PC-9 (cell line): Measurements from ENCODE around the gene UST. TPM values are rescaled to one million over a fixed set of nuclear protein-coding genes. Genes with fewer than 3 reads are reported as not detected.

ENCODE experiments used
- BruUV-seq: library from RNA; stranded (reverse); fragments of 400-500 nt; replicated peaks from 2 replicates; lab custom pipeline; 2021; lab: Mats Ljungman, UMichigan
- CTCF ChIA-PET: fragments of 300-600 bp; sonication (Branson Sonifier 250); formaldehyde crosslinking; loops from one replicate; lab custom pipeline; 2022; ENCODE audit warnings: antibody characterized with exemption; lab: Charles Lee
- POLR2A ChIA-PET: fragments of 300-600 bp; sonication (Branson Sonifier 250); formaldehyde crosslinking; loops from one replicate; lab custom pipeline; 2022; ENCODE audit warnings: antibody characterized with exemption; ENCODE audit not compliant: unreplicated experiment; lab: Charles Lee
- DNase-seq, 2 experiments: peaks; one replicate each; pipeline versions ENCODE4 v3.0.0 to v3.0.0-alpha.2; 2015 to 2022; ENCODE audit warnings: mixed read lengths in 1 of 2
- H2AFZ ChIP-seq: fragments of 200-600 bp; sonication (generic); 2 replicates; pipeline ENCODE4 v1.8.1; 2017; ENCODE audit warnings: antibody characterized with exemption
- H3F3A ChIP-seq: fragments of 200-600 bp; sonication (generic); 2 replicates; pipeline ENCODE4 v1.8.1; 2017; ENCODE audit warnings: antibody characterized with exemption, mild to moderate bottlenecking, low read depth; ENCODE audit not compliant: insufficient read depth
- H3K27ac ChIP-seq: fragments of 200-600 bp; sonication (generic); 2 replicates; pipeline ENCODE4 v1.6.1; 2016; ENCODE audit warnings: mixed run types
- H3K27me3 ChIP-seq: fragments of 200-600 bp; sonication (generic); 2 replicates; pipeline ENCODE4 v1.6.1; 2016; ENCODE audit warnings: low read depth, mixed run types; ENCODE audit not compliant: insufficient read depth
- H3K36me3 ChIP-seq: fragments of 200-600 bp; sonication (generic); 2 replicates; pipeline ENCODE4 v1.6.1; 2016; ENCODE audit warnings: low read depth, mixed run types
- H3K4me1 ChIP-seq: fragments of 200-600 bp; sonication (generic); replicated peaks from 2 replicates; pipeline ENCODE4 v1.6.1; 2016; ENCODE audit warnings: mixed run types; ENCODE audit not compliant: insufficient read depth
- H3K4me2 ChIP-seq: fragments of 200-600 bp; sonication (generic); 2 replicates; pipeline ENCODE4 v1.6.1; 2017; ENCODE audit warnings: mixed run types
- H3K4me3 ChIP-seq: fragments of 200-600 bp; sonication (generic); 2 replicates; pipeline ENCODE4 v1.6.1; 2016; ENCODE audit warnings: mixed run types
- H3K79me2 ChIP-seq: fragments of 200-600 bp; sonication (generic); 2 replicates; pipeline ENCODE4 v1.6.1; 2017; ENCODE audit warnings: low read depth, mixed run types
- H3K9me2 ChIP-seq: fragments of 200-600 bp; sonication (generic); 2 replicates; pipeline ENCODE4 v1.8.1; 2017; ENCODE audit warnings: mild to moderate bottlenecking; ENCODE audit not compliant: insufficient read depth
- H3K9me3 ChIP-seq: fragments of 200-600 bp; sonication (generic); 2 replicates; pipeline ENCODE4 v1.8.1; 2016; ENCODE audit warnings: low read depth; ENCODE audit not compliant: insufficient read depth
- H4K20me1 ChIP-seq: fragments of 200-600 bp; sonication (generic); 2 replicates; pipeline ENCODE4 v1.8.1; 2017; ENCODE audit not compliant: insufficient read depth
- EZH2 ChIP-seq: fragments of 200-600 bp; sonication (generic); IDR thresholded peaks from 2 replicates; pipeline ENCODE4 v1.8.0; 2017; ENCODE audit warnings: antibody characterized with exemption, low read depth
- intact Hi-C: fragments of 100-400 bp; cut with micrococcal nuclease; formaldehyde crosslinking; loops from one replicate; pipeline ENCODE4 v1.10.0; 2022; ENCODE audit not compliant: unreplicated experiment
- total RNA-seq: library from RNA; stranded (reverse); gene quantifications from 2 replicates; pipeline ENCODE4 v1.2.3, GENCODE V29; 2021
- TF ChIP-seq, protein P1 (sequence below): fragments of 200-600 bp; sonication (generic); conservative IDR thresholded peaks from 2 replicates; pipeline ENCODE4 v1.6.1; 2017; ENCODE audit warnings: mixed run types, antibody characterized with exemption, mild to moderate bottlenecking, moderate library complexity

Gene UST
- total RNA-seq, 1 experiment from 2014 or later = 4.2 TPM

DNA sequence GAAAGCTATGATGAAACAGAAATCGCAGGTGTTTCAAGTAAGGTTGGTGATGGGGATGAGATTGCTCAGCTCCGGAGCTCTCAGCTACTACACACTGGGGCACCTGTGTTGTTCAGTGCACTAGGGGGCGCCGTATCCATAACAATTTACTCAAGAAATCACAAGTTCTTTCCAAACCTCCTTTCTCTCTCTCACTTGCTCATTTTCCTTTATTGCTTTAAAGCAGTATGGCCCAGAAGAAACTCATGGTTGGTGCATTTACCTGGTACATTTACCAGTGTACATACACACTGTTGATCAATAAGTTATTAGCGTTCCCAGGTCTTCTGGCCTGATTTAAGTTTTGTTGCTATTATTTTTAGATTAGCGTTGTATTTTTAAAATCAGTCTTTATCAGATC lies 335.5 kb downstream of the UST start:
- peak; percentile 49 to 65 for DNase-seq
- Histone ChIP-seq H4K20me1 (no peaks in the 10 kb centered on the region), H2AFZ (no peak overlapping the region), H3K27me3 (no peaks in the 10 kb centered on the region), H3K9me2 (no peaks in the 10 kb centered on the region), H3K36me3 (no peaks in the 10 kb centered on the region), H3K4me1 (peaks cover 30% of the 10 kb centered on the region), H3K4me3 (no peak overlapping the region), H3K79me2 (no peaks in the 10 kb centered on the region), H3F3A (no peaks in the 10 kb centered on the region), H3K4me2 (no peak overlapping the region), H3K9me3 (no peaks in the 10 kb centered on the region), H3K27ac (no peak overlapping the region)
- intact Hi-C loops = loop anchor here (1.0 to 5.0 kb wide), 6 partner anchors 54 to 435 kb away; no protein-coding TSS in a partner anchor
- no peak for TF ChIP-seq EZH2
- TF ChIP-seq, protein P1, sequence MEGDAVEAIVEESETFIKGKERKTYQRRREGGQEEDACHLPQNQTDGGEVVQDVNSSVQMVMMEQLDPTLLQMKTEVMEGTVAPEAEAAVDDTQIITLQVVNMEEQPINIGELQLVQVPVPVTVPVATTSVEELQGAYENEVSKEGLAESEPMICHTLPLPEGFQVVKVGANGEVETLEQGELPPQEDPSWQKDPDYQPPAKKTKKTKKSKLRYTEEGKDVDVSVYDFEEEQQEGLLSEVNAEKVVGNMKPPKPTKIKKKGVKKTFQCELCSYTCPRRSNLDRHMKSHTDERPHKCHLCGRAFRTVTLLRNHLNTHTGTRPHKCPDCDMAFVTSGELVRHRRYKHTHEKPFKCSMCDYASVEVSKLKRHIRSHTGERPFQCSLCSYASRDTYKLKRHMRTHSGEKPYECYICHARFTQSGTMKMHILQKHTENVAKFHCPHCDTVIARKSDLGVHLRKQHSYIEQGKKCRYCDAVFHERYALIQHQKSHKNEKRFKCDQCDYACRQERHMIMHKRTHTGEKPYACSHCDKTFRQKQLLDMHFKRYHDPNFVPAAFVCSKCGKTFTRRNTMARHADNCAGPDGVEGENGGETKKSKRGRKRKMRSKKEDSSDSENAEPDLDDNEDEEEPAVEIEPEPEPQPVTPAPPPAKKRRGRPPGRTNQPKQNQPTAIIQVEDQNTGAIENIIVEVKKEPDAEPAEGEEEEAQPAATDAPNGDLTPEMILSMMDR = peak; percentile 81
- POLR2A ChIA-PET = interaction anchor here (0.6 to 0.8 kb wide), 2 partner anchors 51 to 119 kb away, joined by 4 to 5 read pairs; no protein-coding TSS in a partner anchor
- BruUV-seq = no TSS peak
- CTCF ChIA-PET = interaction anchor here (0.7 to 0.9 kb wide), 2 partner anchors 267 to 421 kb away, joined by 3 read pairs; no protein-coding TSS in a partner anchor

DNA sequence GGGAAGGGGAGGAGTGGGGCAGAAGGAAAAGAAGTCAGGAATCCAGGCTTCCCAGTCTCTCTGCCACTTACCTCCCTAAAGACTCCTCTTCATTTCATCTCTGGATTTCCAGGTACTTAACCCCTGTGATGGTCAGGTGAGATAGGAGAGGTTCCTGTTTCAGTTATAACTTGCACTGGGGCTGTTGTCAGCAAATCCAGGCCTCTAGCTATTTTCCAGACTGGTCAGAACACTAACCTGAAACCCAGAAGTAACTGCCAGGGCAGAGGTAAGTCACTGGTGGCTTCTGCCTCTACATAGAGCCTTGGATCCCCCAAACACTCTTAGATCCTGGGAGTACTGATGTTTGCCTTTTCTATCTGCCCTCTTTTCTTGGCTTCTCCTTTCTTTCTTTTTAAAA lies 337.2 kb downstream of the UST start:
- no peaks in the 10 kb centered on the region for H3K9me2 ChIP-seq

DNA sequence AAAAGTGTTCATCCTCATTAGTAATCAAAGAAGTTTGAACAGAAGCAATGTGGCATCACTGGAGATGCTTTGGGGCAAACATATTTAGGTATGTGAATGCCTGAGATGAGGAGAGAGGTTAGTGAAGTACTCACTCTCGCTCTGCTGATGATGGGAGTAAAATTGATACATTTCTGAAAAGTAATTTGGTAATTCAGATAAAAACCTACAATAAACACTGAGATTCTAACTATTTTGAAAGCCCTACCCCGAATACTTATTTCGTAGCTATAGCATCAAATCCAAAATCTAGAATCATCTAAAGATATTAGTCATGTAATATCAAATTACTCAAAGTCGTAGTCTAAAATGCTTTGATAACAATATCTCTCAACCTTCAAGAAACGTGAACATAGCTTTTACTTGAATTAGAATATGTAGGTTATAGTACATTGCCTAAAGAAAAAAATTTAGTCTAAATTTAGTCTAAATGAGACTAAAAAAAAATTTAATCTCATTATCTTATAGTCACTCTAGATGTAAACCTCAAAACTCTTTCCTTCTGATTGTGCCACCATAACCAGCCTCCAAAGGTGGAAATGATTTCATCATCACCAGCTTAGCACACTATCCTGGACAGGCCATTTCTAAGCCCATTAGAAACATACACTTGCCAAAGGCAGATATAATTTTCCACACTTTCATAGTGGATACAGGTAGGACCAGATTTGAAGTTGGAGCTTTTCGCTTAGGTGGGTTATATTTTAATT lies 338.2 kb downstream of the UST start:
- Histone ChIP-seq H3K27me3 (no peaks in the 10 kb centered on the region), H3K79me2 (no peaks in the 10 kb centered on the region), H3K27ac (no peak overlapping the region), H3K9me3 (no peaks in the 10 kb centered on the region), H3K4me1 (peaks cover 28% of the 10 kb centered on the region), H3K4me3 (no peak overlapping the region), H3K36me3 (no peaks in the 10 kb centered on the region), H3K9me2 (no peaks in the 10 kb centered on the region), H3K4me2 (no peak overlapping the region), H4K20me1 (no peaks in the 10 kb centered on the region), H2AFZ (no peak overlapping the region), H3F3A (no peaks in the 10 kb centered on the region)
- ChIA-PET CTCF (no interaction called here), POLR2A (no interaction called here)
- intact Hi-C loops = loop anchor here (5.0 kb wide), 1 partner anchor 82 kb away; no protein-coding TSS in a partner anchor
- DNase-seq = no peak
- TF ChIP-seq, protein P1 = no peak
- TF ChIP-seq EZH2 = no peak
- no TSS peak for BruUV-seq

More for the DNA sequence above, 337.2 kb downstream of the UST start:
- Histone ChIP-seq H2AFZ (no peak overlapping the region), H3K27ac (no peak overlapping the region), H3K9me3 (no peaks in the 10 kb centered on the region), H3K4me2 (no peak overlapping the region), H3K27me3 (no peaks in the 10 kb centered on the region), H3K36me3 (no peaks in the 10 kb centered on the region), H3F3A (no peaks in the 10 kb centered on the region), H3K4me1 (peaks cover 35% of the 10 kb centered on the region), H4K20me1 (no peaks in the 10 kb centered on the region), H3K4me3 (no peak overlapping the region), H3K79me2 (no peaks in the 10 kb centered on the region)
- no peak for DNase-seq
- intact Hi-C loops = loop anchor here (5.0 kb wide), 1 partner anchor 83 kb away; no protein-coding TSS in a partner anchor
- CTCF ChIA-PET = no interaction called here
- BruUV-seq = no TSS peak
- POLR2A ChIA-PET = interaction anchor here (0.5 to 0.6 kb wide), 2 partner anchors 238 to 337 kb away, joined by 3 read pairs; no protein-coding TSS in a partner anchor
- TF ChIP-seq, protein P1 = no peak
- TF ChIP-seq EZH2 = no peak
